WTC11 (cell line): ENCODE data around the gene MYO1A.

Experiments used
- ELF4 ChIP-seq: sonication (generic); formaldehyde crosslinking; IDR thresholded peaks from 2 replicates; pipeline ENCODE4 v1.8.1; 2022; ENCODE audit warnings: low read depth, mild to moderate bottlenecking, moderate library complexity, missing genetic modification reagents
- ETV6 ChIP-seq: sonication (generic); formaldehyde crosslinking; IDR thresholded peaks from 2 replicates; pipeline ENCODE4 v1.8.1; 2022; ENCODE audit warnings: mild to moderate bottlenecking, missing genetic modification reagents
- GABPB1 ChIP-seq: sonication (generic); formaldehyde crosslinking; IDR thresholded peaks from 2 replicates; pipeline ENCODE4 v1.8.1; 2023; ENCODE audit warnings: mild to moderate bottlenecking, missing genetic modification reagents
- HMGA2 ChIP-seq: fragments of 250-450 bp; sonication (Bioruptor Pico); IDR thresholded peaks from 2 replicates; pipeline ENCODE4 v1.4.0; 2021; ENCODE audit warnings: mild to moderate bottlenecking, moderate library complexity
- JAZF1 ChIP-seq: fragments of 250-450 bp; sonication (Bioruptor Pico); IDR thresholded peaks from 2 replicates; pipeline ENCODE4 v1.9.0; 2021; ENCODE audit warnings: moderate library complexity, mild to moderate bottlenecking, inconsistent platforms
- NR1H2 ChIP-seq: sonication (generic); formaldehyde crosslinking; IDR thresholded peaks from 2 replicates; pipeline ENCODE4 v1.9.0; 2021; ENCODE audit warnings: mild to moderate bottlenecking, moderate library complexity, missing genetic modification reagents
- TCF7 ChIP-seq: sonication (generic); formaldehyde crosslinking; IDR thresholded peaks from 2 replicates; pipeline ENCODE4 v1.8.0; 2022; ENCODE audit warnings: mild to moderate bottlenecking, low read depth, missing genetic modification reagents, moderate library complexity
- TF ChIP-seq, protein P1 (sequence below): fragments of 200-600 bp; IDR thresholded peaks from 2 replicates; pipeline ENCODE4 v1.8.0; 2022; ENCODE audit warnings: antibody characterized with exemption
- TF ChIP-seq, protein P2 (sequence below): sonication (generic); formaldehyde crosslinking; IDR thresholded peaks from 2 replicates; pipeline ENCODE4 v1.8.0; 2022; ENCODE audit warnings: mild to moderate bottlenecking, missing genetic modification reagents

DNA sequence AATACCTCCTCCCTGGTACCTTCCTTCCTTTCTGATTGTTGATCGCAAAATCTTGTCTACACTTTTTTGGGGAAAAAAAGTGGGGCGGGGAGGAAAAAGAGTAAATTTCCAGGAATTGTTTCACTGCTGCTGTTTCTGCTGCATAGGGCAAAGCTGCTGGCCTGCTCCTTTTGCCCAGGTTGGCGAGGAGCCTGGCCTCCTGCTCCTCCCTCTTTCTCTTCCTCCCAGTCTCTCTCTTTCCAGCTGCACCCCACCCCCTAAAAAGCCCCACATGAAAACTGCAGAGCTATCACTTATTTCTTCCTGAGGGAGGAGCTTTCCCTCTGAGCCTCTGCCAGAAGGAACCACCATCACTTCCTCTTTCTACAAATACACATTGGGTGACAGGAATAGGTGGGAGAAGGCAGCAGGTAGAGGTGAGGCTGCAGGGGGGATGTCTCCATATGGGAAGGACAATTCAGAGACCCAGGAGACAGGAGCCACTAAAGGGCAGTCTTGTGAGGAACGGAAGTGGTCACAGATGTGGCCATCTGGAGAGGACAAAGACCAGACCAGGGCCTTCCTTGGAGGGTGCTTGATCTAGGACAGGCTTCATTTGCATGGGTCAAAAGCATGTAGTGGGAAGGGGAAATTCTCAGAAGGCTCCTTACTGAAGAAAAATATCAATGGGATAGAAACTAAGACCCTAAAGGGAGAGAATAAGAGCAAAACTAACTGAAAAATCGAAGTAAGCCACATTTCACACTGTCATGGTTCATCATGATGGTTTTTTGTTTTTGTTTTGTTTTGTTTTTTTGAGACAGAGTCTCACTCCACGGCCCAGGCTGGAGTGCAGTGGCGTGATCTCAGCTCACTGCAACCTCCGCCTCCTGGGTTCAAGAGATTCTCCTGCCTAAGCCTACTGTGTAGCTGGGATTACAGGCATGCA is 58.3 kb downstream of the MYO1A start:
- no peak for TF ChIP-seq GABPB1 (CRISPR knock-in tag)
- TF ChIP-seq, protein P1, sequence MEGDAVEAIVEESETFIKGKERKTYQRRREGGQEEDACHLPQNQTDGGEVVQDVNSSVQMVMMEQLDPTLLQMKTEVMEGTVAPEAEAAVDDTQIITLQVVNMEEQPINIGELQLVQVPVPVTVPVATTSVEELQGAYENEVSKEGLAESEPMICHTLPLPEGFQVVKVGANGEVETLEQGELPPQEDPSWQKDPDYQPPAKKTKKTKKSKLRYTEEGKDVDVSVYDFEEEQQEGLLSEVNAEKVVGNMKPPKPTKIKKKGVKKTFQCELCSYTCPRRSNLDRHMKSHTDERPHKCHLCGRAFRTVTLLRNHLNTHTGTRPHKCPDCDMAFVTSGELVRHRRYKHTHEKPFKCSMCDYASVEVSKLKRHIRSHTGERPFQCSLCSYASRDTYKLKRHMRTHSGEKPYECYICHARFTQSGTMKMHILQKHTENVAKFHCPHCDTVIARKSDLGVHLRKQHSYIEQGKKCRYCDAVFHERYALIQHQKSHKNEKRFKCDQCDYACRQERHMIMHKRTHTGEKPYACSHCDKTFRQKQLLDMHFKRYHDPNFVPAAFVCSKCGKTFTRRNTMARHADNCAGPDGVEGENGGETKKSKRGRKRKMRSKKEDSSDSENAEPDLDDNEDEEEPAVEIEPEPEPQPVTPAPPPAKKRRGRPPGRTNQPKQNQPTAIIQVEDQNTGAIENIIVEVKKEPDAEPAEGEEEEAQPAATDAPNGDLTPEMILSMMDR = no peak
- TF ChIP-seq JAZF1 (CRISPR knock-in tag) = no peak
- TF ChIP-seq ETV6 = no peak
- TF ChIP-seq TCF7 = no peak
- no peak for TF ChIP-seq HMGA2 (CRISPR knock-in tag)
- TF ChIP-seq, protein P2, sequence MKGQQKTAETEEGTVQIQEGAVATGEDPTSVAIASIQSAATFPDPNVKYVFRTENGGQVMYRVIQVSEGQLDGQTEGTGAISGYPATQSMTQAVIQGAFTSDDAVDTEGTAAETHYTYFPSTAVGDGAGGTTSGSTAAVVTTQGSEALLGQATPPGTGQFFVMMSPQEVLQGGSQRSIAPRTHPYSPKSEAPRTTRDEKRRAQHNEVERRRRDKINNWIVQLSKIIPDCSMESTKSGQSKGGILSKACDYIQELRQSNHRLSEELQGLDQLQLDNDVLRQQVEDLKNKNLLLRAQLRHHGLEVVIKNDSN (CRISPR knock-in tag) = no peak
- no peak for TF ChIP-seq ELF4 (CRISPR knock-in tag)
- TF ChIP-seq NR1H2 = no peak
